Upper lobe of left lung (tissue), 6 donors: ENCODE measurements around the gene CRY1. TPM values are rescaled to one million over a fixed set of nuclear protein-coding genes. Genes with fewer than 3 reads are reported as not detected.

ENCODE experiments used
- ATAC-seq, 2 donors: fragments of 200-7000 bp; cut with Tn5 transposase; one replicate each; pipeline ENCODE4 v1.9.1; 2022; ENCODE audit warnings: mild to moderate bottlenecking in 2 of 2, moderate library complexity in 2 of 2; ENCODE audit not compliant: low FRiP score in 2 of 2
- DNase-seq, 2 donors: peaks; one replicate each; pipeline ENCODE4 v3.0.0-alpha.2; 2019 to 2020
- H3K27ac ChIP-seq, 4 donors: fragments of 200-600 bp; sonication (generic); one replicate each; pipeline ENCODE4 v1.5.1; 2016 to 2019
- H3K27me3 ChIP-seq, 4 donors: fragments of 200-600 bp; sonication (generic); one replicate each; pipeline ENCODE4 v1.5.1; 2017 to 2019
- H3K36me3 ChIP-seq, 4 donors: fragments of 200-600 bp; sonication (generic); one replicate each; pipeline ENCODE4 v1.5.1; 2016 to 2019
- H3K4me1 ChIP-seq, 4 donors: fragments of 200-600 bp; sonication (generic); one replicate each; pipeline ENCODE4 v1.5.1; 2018 to 2019
- H3K4me3 ChIP-seq, 4 donors: fragments of 200-600 bp; sonication (generic); one replicate each; pipeline ENCODE4 v1.5.1; 2017 to 2019; ENCODE audit warnings: mild to moderate bottlenecking in 2 of 4, moderate library complexity in 1 of 4
- H3K9me3 ChIP-seq, 4 donors: fragments of 200-600 bp; sonication (generic); one replicate each; pipeline ENCODE4 v1.5.1; 2018 to 2019
- EP300 ChIP-seq, 4 donors: sonication (generic); formaldehyde crosslinking; IDR thresholded peaks; one replicate each; pipeline ENCODE4 v1.5.1; 2017; ENCODE audit warnings: antibody characterized with exemption in 4 of 4, control low read depth in 2 of 4
- POLR2A ChIP-seq, 4 donors: fragments of 450-650 bp; IDR thresholded peaks; one replicate each; pipeline ENCODE4 v1.5.1; 2016 to 2017; ENCODE audit warnings: antibody characterized with exemption in 4 of 4, mild to moderate bottlenecking in 2 of 4
- POLR2AphosphoS5 ChIP-seq, 2 donors: sonication (generic); formaldehyde crosslinking; IDR thresholded peaks; one replicate each; pipeline ENCODE4 v1.5.1; 2017; ENCODE audit warnings: antibody characterized with exemption in 2 of 2
- WGBS, 2 donors: methylation state at CpG; one replicate each; pipeline ENCODE4 v1.1.5; 2017 to 2018; 5-methylcytosine and 5-hydroxymethylcytosine counted together
- total RNA-seq, 6 donors: library from RNA; depleted of rRNA in 4 of 6; stranded (reverse); fragments of >200 nt in 4 of 6; gene quantifications; one replicate each; pipeline versions ENCODE4 v1.1.0 to v1.2.1, GENCODE V29; 2016 to 2021
- TF ChIP-seq, protein P1 (sequence below), 6 experiments: fragments of 450-650 bp in 4 of 6; fragments of 200-600 bp in 2 of 6; sonication (generic) in 2 of 6; IDR thresholded peaks; one replicate each; pipeline ENCODE4 v1.5.1; 2016 to 2019; ENCODE audit warnings: antibody characterized with exemption in 6 of 6
- donor health status: DM: no; HTN: no; CAD: no; lungs with moderate emphysema.
- donor health status: DM: no; HTN: yes; CAD: no; lungs with severe emphysema.

CRY1 gene
- total RNA-seq, 6 donors from 2014 or later: 16.6 to 56.6 (median 42.0) TPM

- TF ChIP-seq POLR2A (IDR thresholded peaks at IDR 0.05) (no peak), POLR2AphosphoS5 (IDR thresholded peaks at IDR 0.05) (no peak), EP300 (IDR thresholded peaks at IDR 0.05) (no peak)
- TF ChIP-seq, protein P1, sequence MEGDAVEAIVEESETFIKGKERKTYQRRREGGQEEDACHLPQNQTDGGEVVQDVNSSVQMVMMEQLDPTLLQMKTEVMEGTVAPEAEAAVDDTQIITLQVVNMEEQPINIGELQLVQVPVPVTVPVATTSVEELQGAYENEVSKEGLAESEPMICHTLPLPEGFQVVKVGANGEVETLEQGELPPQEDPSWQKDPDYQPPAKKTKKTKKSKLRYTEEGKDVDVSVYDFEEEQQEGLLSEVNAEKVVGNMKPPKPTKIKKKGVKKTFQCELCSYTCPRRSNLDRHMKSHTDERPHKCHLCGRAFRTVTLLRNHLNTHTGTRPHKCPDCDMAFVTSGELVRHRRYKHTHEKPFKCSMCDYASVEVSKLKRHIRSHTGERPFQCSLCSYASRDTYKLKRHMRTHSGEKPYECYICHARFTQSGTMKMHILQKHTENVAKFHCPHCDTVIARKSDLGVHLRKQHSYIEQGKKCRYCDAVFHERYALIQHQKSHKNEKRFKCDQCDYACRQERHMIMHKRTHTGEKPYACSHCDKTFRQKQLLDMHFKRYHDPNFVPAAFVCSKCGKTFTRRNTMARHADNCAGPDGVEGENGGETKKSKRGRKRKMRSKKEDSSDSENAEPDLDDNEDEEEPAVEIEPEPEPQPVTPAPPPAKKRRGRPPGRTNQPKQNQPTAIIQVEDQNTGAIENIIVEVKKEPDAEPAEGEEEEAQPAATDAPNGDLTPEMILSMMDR (IDR thresholded peaks at IDR 0.05): no peak
Measured at GRCh38 chr12:106978035-106978800, 115.1 kb downstream of the CRY1 start.

GRCh38 chr12:106976668-106977067 lies 116.7 kb downstream of the CRY1 start:
- H3K4me3 ChIP-seq: no peak overlapping the region
- no peak for ATAC-seq
- DNase-seq: no peak
- TF ChIP-seq, protein P1 (IDR thresholded peaks at IDR 0.05): no peak
- no peak for TF ChIP-seq POLR2A (IDR thresholded peaks at IDR 0.05)
- no peak for TF ChIP-seq EP300 (IDR thresholded peaks at IDR 0.05)
- TF ChIP-seq POLR2AphosphoS5 (IDR thresholded peaks at IDR 0.05): no peak
- H3K36me3 ChIP-seq: peaks cover 0 to 9% (median 0%) of the 10 kb centered on the region in 4 donors
- WGBS, 2 donors: 85% methylated on average over 1 of the region's 1 CpG
- H3K27ac ChIP-seq: no peak overlapping the region
- peaks cover 3 to 24% (median 17%) of the 10 kb centered on the region in 4 donors for H3K4me1 ChIP-seq
- H3K9me3 ChIP-seq: no peaks in the 10 kb centered on the region
- no peaks in the 10 kb centered on the region for H3K27me3 ChIP-seq

More at GRCh38 chr12:106978035-106978800, 115.1 kb downstream of the CRY1 start:
- Histone ChIP-seq H3K4me1 (peaks cover 3 to 23% (median 16%) of the 10 kb centered on the region in 4 donors), H3K27ac (no peak overlapping the region), H3K4me3 (no peak overlapping the region), H3K36me3 (peaks cover 0 to 4% (median 0%) of the 10 kb centered on the region in 4 donors), H3K27me3 (no peaks in the 10 kb centered on the region), H3K9me3 (no peaks in the 10 kb centered on the region)
- no peak for ATAC-seq
- 56 to 57% methylated on average over 9 of the region's 9 CpGs for WGBS, 2 donors
- DNase-seq: peak in 1 of 2 donors; percentile 33

GRCh38 chr12:106975993-106976658 lies 117.2 kb downstream of the CRY1 start:
- H3K9me3 ChIP-seq: no peaks in the 10 kb centered on the region
- H3K27ac ChIP-seq: no peak overlapping the region
- ATAC-seq (peak in 1 of 2 donors; percentile 26), DNase-seq (no peak)
- no peak overlapping the region for H3K4me3 ChIP-seq
- H3K36me3 ChIP-seq: peaks cover 0 to 15% (median 2%) of the 10 kb centered on the region in 4 donors
- H3K4me1 ChIP-seq: peaks cover 3 to 24% (median 17%) of the 10 kb centered on the region in 4 donors
- no peak for TF ChIP-seq POLR2AphosphoS5 (IDR thresholded peaks at IDR 0.05)
- TF ChIP-seq, protein P1 (IDR thresholded peaks at IDR 0.05): no peak
- no peak for TF ChIP-seq EP300 (IDR thresholded peaks at IDR 0.05)
- no peak for TF ChIP-seq POLR2A (IDR thresholded peaks at IDR 0.05)
- 86 to 89% methylated on average over 3 of the region's 3 CpGs for WGBS, 2 donors
- no peaks in the 10 kb centered on the region for H3K27me3 ChIP-seq

DNA sequence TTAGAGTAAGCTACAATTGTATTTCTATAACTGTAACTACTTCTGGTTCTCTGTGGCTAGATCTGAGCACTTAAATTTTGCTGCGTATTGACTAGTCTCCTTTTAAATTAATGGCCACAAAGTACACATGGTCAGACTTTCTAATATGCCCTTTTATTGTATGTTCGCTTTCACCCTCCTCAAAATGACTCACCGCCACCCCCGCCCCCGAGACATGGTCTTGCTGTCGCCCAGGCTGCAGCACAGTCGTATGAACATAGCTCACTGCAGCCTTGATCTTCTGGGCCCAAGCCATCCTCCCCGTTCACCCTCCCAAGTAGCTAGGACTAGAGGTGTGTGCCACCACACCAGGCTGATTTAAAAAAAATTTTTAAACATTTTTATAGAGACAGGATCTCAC lies 118.3 kb downstream of the CRY1 start:
- no peaks in the 10 kb centered on the region for H3K9me3 ChIP-seq
- peaks cover 3 to 25% (median 5%) of the 10 kb centered on the region in 4 donors for H3K36me3 ChIP-seq
- no peaks in the 10 kb centered on the region for H3K27me3 ChIP-seq
- H3K4me3 ChIP-seq: no peak overlapping the region
- 95 to 96% methylated on average over 7 to 8 of the region's 8 CpGs for WGBS, 2 donors
- no peak overlapping the region for H3K27ac ChIP-seq
- TF ChIP-seq POLR2A (IDR thresholded peaks at IDR 0.05): no peak
- TF ChIP-seq, protein P1 (IDR thresholded peaks at IDR 0.05): no peak
- TF ChIP-seq POLR2AphosphoS5 (IDR thresholded peaks at IDR 0.05): no peak
- no peak for TF ChIP-seq EP300 (IDR thresholded peaks at IDR 0.05)
- DNase-seq (no peak), ATAC-seq (no peak)
- peaks cover 3 to 24% (median 17%) of the 10 kb centered on the region in 4 donors for H3K4me1 ChIP-seq
